IPS-15b (cell line): ENCODE measurements around the gene DUSP15.

Experiments used
- H3K27me3 ChIP-seq: one replicate; pipeline ENCODE4 v1.6.1; 2013; ENCODE audit warnings: low read length; ENCODE audit not compliant: control insufficient read depth, insufficient read depth
- H3K36me3 ChIP-seq: one replicate; pipeline ENCODE4 v1.6.1; 2013; ENCODE audit warnings: low read length; ENCODE audit not compliant: control insufficient read depth, insufficient read depth
- H3K4me1 ChIP-seq: one replicate; pipeline ENCODE4 v1.6.1; 2013; ENCODE audit warnings: mild to moderate bottlenecking, low read length; ENCODE audit not compliant: control insufficient read depth, insufficient read depth
- H3K4me3 ChIP-seq: one replicate; pipeline ENCODE4 v1.5.1; 2013; ENCODE audit warnings: low read depth, low read length
- H3K9ac ChIP-seq: one replicate; pipeline ENCODE4 v1.6.1; 2013; ENCODE audit warnings: low read depth, mild to moderate bottlenecking, low read length
- H3K9me3 ChIP-seq: one replicate; pipeline ENCODE4 v1.6.1; 2013; ENCODE audit warnings: mild to moderate bottlenecking, low read length; ENCODE audit not compliant: control insufficient read depth, insufficient read depth

DUSP15 gene

GRCh38 chr20:31908424-31908823 is 38.1 kb upstream of the DUSP15 start:
- H3K36me3 ChIP-seq: no peaks in the 10 kb centered on the region
- H3K4me1 ChIP-seq: peaks cover 18% of the 10 kb centered on the region
- no peaks in the 10 kb centered on the region for H3K9me3 ChIP-seq
- H3K4me3 ChIP-seq: no peak overlapping the region
- no peaks in the 10 kb centered on the region for H3K27me3 ChIP-seq
- H3K9ac ChIP-seq: no peak overlapping the region

DNA sequence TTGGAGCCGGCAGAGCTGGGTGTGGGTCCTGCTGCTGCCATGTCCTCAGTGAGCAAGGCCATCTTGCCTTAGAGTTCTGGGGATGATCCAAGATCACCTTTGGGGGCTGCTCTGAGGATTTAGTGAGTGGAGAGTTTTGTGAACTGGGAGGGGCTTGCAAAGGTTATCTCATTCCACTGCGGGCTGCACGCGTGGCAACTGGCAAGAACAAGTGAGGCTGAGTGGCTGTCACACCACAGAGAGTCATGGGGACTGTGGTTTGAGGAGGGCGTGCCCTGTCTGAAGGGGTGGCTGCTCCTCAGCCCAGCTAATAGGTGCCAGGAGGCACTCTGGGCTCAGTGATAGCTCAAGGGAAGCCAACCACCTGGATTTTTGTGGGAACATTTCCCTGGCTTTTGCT is 37.7 kb upstream of the DUSP15 start:
- Histone ChIP-seq H3K4me1 (peaks cover 18% of the 10 kb centered on the region), H3K9ac (no peak overlapping the region), H3K27me3 (no peaks in the 10 kb centered on the region), H3K36me3 (no peaks in the 10 kb centered on the region), H3K4me3 (no peak overlapping the region), H3K9me3 (no peaks in the 10 kb centered on the region)

DNA sequence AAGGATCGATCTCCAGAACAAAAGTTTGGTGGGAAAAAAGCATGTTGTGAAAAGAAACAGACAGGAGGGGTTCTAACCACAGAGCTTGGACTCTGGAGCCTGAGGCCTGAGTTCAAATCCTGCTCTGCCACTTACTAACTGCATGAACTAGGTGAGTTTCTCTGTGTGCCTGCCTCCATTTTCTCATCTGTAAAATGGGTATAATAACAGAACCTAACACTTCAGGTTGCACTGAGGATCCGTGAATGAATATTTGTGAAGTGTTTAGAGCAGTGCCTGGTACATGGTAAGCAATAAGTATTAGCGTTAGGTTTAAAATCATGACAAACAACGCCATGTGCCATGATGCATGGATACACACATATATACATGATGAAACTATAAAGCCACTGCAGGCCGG is 36.7 kb upstream of the DUSP15 start:
- Histone ChIP-seq H3K27me3 (no peaks in the 10 kb centered on the region), H3K36me3 (no peaks in the 10 kb centered on the region), H3K4me1 (peaks cover 14% of the 10 kb centered on the region), H3K9ac (no peak overlapping the region), H3K4me3 (no peak overlapping the region), H3K9me3 (no peaks in the 10 kb centered on the region)

DNA sequence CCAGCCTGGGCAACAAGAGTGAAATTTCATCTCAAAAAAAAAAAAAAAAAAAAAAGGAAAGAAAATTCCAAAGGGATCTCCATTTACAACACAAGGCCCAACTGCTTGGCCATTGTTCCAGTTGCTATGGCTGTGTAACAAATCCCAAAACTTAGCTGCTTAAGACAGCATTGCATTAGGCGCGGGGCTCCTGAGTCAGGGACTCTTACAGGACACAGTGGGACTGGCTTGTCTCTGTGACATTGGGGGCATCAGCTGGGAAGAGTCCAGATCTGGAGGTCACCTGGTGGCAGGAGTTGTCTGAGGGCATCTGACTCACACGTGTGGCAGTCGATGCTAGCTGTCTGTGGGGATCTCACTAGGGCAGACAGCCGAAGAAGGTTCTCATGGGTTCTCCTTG is 35.7 kb upstream of the DUSP15 start:
- peaks cover 5% of the 10 kb centered on the region for H3K4me1 ChIP-seq
- H3K9ac ChIP-seq: no peak overlapping the region
- H3K27me3 ChIP-seq: no peaks in the 10 kb centered on the region
- H3K9me3 ChIP-seq: no peaks in the 10 kb centered on the region
- no peak overlapping the region for H3K4me3 ChIP-seq
- H3K36me3 ChIP-seq: no peaks in the 10 kb centered on the region

GRCh38 chr20:31903627-31904386 is 33.5 kb upstream of the DUSP15 start:
- Histone ChIP-seq H3K4me3 (no peak overlapping the region), H3K36me3 (no peaks in the 10 kb centered on the region), H3K4me1 (peaks cover 4% of the 10 kb centered on the region), H3K9ac (no peak overlapping the region), H3K9me3 (no peaks in the 10 kb centered on the region), H3K27me3 (no peaks in the 10 kb centered on the region)

DNA sequence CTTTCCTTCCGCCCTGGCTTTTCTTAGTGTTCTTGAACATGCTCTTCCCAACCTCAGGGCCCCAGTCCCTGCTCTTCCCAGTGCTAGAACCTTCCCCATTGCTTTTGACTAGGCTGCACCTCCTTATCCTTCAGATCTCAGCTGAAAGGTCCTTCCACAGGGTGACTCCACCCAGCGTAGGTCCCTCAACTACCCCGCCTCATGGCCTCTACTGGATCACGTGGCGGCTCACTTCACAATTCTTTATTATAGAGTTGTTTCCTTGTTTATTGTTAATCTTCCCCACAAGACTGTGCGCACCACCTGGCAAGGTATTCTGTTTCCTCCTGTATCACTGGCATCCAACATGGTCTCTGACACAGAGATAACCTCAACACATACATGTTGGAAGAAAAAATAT is 31.3 kb upstream of the DUSP15 start:
- Histone ChIP-seq H3K27me3 (no peaks in the 10 kb centered on the region), H3K9ac (no peak overlapping the region), H3K4me1 (peaks cover 4% of the 10 kb centered on the region), H3K36me3 (no peaks in the 10 kb centered on the region), H3K4me3 (no peak overlapping the region), H3K9me3 (no peaks in the 10 kb centered on the region)

DNA sequence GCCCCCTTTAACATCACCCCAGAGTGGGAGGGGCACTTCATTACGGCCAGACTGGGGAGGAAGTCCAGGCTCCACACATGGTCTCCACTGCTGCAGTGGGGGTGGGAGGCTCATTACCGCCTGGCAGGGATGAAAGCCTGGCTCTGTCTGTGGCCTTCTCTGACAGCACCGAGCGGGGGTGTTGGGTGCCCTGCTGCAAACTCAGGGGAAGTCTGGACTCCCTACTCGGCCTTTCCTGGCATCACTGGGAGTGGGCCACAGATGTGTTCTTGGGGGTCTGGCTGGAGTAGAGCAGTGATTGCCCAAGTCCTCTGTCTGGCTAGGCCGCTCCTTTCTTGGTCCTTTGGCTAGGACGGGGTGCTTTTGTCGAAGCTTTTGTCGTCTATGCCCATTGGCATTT is 27.2 kb upstream of the DUSP15 start:
- no peaks in the 10 kb centered on the region for H3K4me1 ChIP-seq
- no peaks in the 10 kb centered on the region for H3K36me3 ChIP-seq
- no peak overlapping the region for H3K9ac ChIP-seq
- H3K9me3 ChIP-seq: no peaks in the 10 kb centered on the region
- no peaks in the 10 kb centered on the region for H3K27me3 ChIP-seq
- H3K4me3 ChIP-seq: no peak overlapping the region

- Histone ChIP-seq H3K27me3 (no peaks in the 10 kb centered on the region), H3K4me1 (no peaks in the 10 kb centered on the region), H3K9ac (no peak overlapping the region), H3K36me3 (no peaks in the 10 kb centered on the region), H3K9me3 (no peaks in the 10 kb centered on the region), H3K4me3 (no peak overlapping the region)
Observed at GRCh38 chr20:31896049-31896448, 25.7 kb upstream of the DUSP15 start.

- H3K9ac ChIP-seq: no peak overlapping the region
- no peaks in the 10 kb centered on the region for H3K36me3 ChIP-seq
- no peaks in the 10 kb centered on the region for H3K9me3 ChIP-seq
- H3K27me3 ChIP-seq: no peaks in the 10 kb centered on the region
- H3K4me3 ChIP-seq: no peak overlapping the region
- no peaks in the 10 kb centered on the region for H3K4me1 ChIP-seq
Observed at GRCh38 chr20:31894980-31895675, 24.8 kb upstream of the DUSP15 start.

GRCh38 chr20:31890646-31891045 is 20.3 kb upstream of the DUSP15 start:
- H3K9ac ChIP-seq: no peak overlapping the region
- H3K4me1 ChIP-seq: peaks cover under 1% of the 10 kb centered on the region
- H3K27me3 ChIP-seq: no peaks in the 10 kb centered on the region
- H3K4me3 ChIP-seq: no peak overlapping the region
- no peaks in the 10 kb centered on the region for H3K36me3 ChIP-seq
- H3K9me3 ChIP-seq: no peaks in the 10 kb centered on the region

DNA sequence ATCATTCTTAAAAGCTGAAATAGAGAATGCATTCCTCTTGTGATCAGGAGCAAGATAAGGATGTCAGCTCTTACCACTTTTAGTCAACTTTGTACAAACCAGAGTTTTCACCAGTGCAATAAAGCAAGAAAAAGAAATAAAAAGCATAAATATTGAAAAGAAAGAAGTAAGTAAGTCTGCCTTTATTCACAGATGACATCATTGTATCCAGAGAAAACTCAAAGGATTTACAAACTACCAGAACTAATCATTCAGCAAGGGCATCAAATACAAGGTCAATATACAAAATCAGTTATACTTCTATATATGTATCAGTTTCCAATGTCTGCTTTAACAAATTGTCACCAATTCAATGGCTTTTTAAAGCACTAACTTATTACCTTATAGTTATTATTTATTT is 13.5 kb upstream of the DUSP15 start:
- H3K9ac ChIP-seq: no peak overlapping the region
- no peaks in the 10 kb centered on the region for H3K36me3 ChIP-seq
- no peaks in the 10 kb centered on the region for H3K27me3 ChIP-seq
- no peaks in the 10 kb centered on the region for H3K9me3 ChIP-seq
- no peak overlapping the region for H3K4me3 ChIP-seq
- H3K4me1 ChIP-seq: peaks cover 2% of the 10 kb centered on the region

DNA sequence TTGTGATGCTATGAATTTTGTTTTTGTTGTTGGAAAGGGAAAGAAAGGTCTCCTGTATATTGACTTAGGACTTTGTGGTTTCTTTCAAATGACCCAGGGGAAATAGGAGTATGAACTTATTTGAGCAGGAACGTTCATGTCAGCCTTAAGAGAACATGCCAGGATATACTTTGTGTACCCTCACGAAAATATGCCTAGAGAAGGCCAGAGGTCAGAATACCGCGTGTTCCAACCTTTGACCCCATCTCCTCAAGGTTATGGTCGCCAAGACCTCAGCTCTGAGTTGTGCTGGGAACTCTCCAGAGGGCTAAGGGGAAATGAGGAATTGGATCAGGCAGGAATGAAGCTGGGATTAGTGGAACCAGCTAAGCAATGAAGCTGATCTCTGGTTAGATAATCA is 11.6 kb upstream of the DUSP15 start:
- H3K36me3 ChIP-seq: no peaks in the 10 kb centered on the region
- no peak overlapping the region for H3K4me3 ChIP-seq
- H3K27me3 ChIP-seq: no peaks in the 10 kb centered on the region
- no peak overlapping the region for H3K9ac ChIP-seq
- H3K9me3 ChIP-seq: no peaks in the 10 kb centered on the region
- peaks cover 2% of the 10 kb centered on the region for H3K4me1 ChIP-seq
